Head of caudate nucleus (tissue), 42 donors: ENCODE data around the gene TENM4.
A peak's percentile ranks its signal among the peaks of the same experiment; 100 is the strongest.

ENCODE experiments used
- DNase-seq, 42 donors: peaks; one replicate each; pipeline versions ENCODE4 v3.0.0 to v3.0.0-alpha.2; 2020 to 2021; ENCODE audit warnings: mixed read lengths in 7 of 42
- intact Hi-C: fragments of 100-400 bp; cut with DNase I; formaldehyde crosslinking; loops from one replicate; pipeline ENCODE4 v1.15.0; 2022

TENM4 gene

GRCh38 chr11:78791964-78792363 is 648.9 kb downstream of the TENM4 start:
- intact Hi-C loops = no loop called here
- no peak for DNase-seq

GRCh38 chr11:78791254-78791653 is 649.6 kb downstream of the TENM4 start:
- no peak for DNase-seq
- intact Hi-C loops = no loop called here

DNA sequence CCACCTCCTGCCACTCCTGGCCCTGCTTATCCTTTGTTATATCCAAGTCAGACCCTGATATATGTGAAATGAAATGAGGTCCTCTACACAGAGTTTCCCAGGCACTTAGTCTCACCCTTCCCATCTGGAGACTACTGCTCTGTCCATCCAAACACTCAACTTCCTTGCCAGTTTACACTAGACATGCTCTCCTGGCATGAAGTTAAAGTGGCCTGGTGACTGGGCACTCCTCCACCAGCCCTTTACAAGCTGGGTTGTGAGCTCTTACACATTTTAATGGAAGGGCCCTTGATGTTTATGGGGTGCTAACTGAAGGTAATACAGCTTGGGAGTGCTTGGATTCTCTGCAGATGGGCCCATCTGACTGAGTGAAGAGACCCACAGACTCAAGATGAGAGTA is 650.0 kb downstream of the TENM4 start:
- DNase-seq = no peak
- intact Hi-C loops = no loop called here

GRCh38 chr11:78789375-78789774 is 651.5 kb downstream of the TENM4 start:
- intact Hi-C loops = no loop called here

GRCh38 chr11:78788533-78788932 is 652.3 kb downstream of the TENM4 start:
- DNase-seq = no peak
- intact Hi-C loops = no loop called here

More at GRCh38 chr11:78789375-78789774, 651.5 kb downstream of the TENM4 start:
- no peak for DNase-seq

DNA sequence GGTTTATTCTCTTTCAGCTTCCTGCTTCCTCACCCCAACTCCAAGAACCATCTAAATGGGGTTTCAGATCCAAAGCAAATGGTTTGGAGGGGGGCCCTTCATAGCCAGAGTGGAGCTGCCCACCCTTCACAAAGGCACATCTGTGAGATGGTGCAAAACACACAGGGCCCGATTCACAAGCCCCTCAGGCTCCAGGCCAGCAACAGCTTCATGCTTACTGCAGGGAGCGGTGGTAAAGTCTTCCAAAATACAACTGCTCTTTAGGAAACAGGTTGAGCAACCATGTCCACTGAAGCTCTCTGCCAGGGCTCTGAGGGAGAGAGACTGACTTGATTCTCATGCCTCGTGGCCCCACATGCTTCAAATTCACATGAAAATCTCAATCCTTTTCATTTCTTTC is 653.1 kb downstream of the TENM4 start:
- intact Hi-C loops = no loop called here
- DNase-seq = peak in 10 of 42 donors; percentile 10 to 49 (median 38)

GRCh38 chr11:78786746-78787145 is 654.1 kb downstream of the TENM4 start:
- intact Hi-C loops = no loop called here
- no peak for DNase-seq

DNA sequence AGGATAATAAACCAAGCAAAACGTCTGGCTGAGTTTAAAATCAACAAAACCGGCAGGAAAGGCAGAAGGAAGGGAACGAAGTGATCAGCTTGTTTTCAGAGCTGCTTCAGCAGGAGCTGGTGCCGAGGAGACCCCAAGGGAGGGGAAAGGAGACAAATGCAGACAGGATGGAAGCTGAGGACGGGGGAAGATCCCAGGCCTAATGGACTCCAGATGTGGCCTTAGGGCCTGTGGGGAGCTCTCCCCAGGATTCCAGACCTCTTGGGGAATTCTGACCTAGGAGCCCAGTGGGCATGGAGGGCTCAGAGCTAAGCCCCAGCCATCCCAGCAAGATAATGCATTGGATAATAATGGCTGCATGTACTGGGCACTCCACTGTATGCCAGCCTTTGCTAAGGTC is 654.7 kb downstream of the TENM4 start:
- no peak for DNase-seq
- intact Hi-C loops = no loop called here

DNA sequence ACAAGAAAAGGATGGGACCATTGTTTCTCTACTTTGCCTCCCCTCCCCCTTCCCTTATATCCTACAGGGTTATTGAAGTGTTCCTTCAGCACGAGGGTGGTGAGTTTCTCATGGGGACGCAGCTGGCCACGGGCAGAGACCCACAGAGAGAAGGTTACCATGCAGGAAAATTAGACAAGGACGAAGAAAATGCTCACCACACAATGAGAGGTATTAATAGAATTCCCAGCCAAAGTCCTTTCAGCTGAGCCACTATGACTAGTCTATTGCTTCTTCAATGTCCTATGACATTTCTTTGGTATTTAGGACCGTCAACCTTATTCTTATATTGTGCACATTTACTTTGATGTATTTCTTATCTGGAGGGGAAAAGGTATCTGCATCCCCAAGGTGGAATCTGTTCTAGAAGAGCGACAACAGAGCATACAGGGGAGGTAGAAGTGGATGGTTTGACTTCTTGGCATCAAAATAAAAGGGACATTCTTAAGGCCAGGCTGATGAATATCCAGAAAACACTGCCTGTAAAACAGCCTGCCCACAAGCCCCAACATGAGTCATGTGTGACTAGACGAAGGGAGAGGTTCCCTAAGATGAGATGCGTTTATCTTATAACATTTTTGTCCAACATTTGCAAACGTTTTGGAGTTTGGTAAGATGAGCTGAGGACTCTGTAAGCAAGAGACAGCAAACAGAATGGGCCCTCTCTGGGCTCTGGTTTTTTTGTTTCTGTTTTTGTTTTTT is 656.3 kb downstream of the TENM4 start:
- intact Hi-C loops = no loop called here
- no peak for DNase-seq

GRCh38 chr11:78783846-78784245 is 657.0 kb downstream of the TENM4 start:
- no peak for DNase-seq
- intact Hi-C loops = no loop called here

DNA sequence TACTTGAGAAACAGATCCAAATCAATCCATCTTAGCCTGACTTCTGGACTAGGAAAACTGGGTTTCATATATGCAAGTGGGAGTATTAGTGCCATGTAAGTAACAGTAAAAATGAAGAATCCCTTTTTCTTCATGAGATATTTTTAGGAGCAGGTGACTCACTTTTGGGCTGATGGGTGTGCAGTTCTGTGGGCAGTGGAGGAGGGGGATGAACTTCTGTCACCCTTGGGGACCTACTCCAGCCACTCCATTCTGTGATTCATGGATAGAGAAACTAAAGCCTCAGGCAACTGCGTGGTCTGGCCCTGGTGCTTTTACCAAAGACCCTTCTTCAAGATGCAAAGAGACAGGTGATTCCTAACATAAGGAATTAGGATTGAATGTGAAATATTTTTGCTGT is 657.5 kb downstream of the TENM4 start:
- intact Hi-C loops = no loop called here
- peak in 22 of 42 donors; percentile 5 to 66 (median 35) for DNase-seq

GRCh38 chr11:78782725-78783124 is 658.1 kb downstream of the TENM4 start:
- no peak for DNase-seq

DNA sequence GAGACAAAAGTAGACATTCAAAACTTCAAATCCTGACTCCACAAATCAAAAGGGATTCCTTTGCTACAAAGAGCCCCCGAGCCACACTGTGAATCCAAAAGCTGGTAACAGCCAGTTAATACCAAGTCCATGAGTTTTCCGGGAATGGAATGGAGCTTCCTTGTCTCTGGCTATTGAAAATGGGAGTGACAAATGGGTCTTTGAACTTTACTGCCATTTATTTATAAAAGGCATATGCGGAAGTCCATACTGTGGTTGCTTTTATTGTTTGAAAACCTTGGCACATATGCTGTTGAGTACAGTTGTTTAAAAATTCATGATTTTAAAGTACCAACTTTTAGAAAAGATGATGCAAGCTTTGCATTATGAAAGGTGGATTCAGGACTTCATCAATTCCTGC is 659.9 kb downstream of the TENM4 start:
- DNase-seq = no peak
- intact Hi-C loops = no loop called here

More at GRCh38 chr11:78782725-78783124, 658.1 kb downstream of the TENM4 start:
- intact Hi-C loops = no loop called here

DNA sequence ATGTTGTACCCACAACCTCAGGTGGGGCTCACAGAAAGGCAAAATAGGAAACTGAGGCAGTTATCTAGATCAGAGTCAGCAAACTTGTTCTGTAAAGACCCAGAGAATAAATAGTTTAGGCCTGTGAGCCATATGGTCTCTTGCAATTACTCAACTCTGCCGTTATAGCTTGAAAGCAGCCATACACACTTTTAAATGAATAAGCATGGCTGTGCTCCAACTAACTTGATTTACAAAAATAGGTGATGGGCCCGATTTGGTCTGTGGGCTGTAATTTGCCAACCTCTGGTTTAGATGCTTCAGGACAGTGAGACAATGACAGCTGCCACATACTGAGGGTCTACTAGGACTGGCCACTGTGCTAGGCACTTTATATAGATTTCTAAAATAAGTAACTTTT is 667.3 kb downstream of the TENM4 start:
- DNase-seq = no peak
- intact Hi-C loops = no loop called here

DNA sequence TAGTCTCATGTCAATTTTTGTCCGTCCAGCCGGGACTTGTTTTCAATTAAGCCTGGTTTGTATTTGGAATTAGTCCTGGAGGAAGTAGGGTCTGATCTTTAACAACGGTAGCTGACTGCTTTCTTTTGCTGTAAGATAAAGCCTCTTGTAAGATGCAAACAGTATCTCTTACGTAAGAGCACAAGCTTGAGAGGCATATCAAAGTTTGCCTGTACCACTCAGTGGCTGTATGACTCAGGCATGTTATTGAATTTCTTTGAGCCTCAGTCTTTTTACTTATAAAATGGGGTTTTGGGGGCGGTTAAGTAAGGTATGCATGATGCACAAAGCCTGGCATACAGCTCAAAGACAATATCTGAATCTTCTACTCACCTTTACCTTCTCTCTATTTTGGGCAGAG is 667.8 kb downstream of the TENM4 start:
- peak in 1 of 42 donors; percentile 13 for DNase-seq
- intact Hi-C loops = no loop called here

- intact Hi-C loops = no loop called here
- DNase-seq = no peak
Measured at GRCh38 chr11:78772186-78772585, 668.6 kb downstream of the TENM4 start.

DNA sequence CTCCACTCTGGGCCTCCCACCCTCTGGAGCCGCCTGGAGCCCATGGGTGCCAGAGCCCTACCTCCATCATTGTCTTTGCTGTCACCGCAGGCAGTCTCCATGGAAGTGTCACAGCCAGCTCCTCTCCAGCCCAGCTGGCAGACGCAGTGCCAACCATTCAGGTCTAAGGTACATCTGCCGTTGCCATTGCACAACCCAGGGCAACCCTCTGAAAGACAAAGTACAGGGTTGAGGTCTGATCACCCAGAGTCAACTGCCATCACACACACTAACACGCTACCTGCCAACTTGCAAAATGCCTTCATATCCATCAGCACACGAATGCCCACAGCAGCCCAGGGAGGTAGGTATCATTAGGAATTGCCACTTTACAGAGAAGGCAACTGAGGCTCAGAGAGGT is 669.9 kb downstream of the TENM4 start:
- intact Hi-C loops = no loop called here
- no peak for DNase-seq

DNA sequence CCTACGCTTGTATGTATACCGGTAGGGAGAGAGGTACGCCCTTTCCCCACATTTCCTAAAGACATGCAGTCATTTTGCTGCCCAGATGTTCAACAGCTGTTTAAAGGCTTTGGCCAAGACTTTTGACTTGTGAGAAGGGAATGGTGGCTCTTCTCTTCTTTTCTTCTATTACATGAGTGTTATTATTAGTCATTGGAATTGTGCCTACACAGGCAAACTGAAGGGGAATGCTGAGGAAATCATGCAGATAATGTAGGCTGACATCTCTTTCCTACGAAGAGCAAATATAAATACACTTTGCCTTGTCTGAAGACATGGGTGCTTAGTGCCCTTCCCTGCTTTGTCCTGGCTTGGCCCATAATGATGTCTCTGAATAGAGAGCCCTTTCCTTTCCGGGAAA is 671.9 kb downstream of the TENM4 start:
- no peak for DNase-seq
- intact Hi-C loops = no loop called here

GRCh38 chr11:78768345-78768744 is 672.5 kb downstream of the TENM4 start:
- no peak for DNase-seq
- intact Hi-C loops = no loop called here

DNA sequence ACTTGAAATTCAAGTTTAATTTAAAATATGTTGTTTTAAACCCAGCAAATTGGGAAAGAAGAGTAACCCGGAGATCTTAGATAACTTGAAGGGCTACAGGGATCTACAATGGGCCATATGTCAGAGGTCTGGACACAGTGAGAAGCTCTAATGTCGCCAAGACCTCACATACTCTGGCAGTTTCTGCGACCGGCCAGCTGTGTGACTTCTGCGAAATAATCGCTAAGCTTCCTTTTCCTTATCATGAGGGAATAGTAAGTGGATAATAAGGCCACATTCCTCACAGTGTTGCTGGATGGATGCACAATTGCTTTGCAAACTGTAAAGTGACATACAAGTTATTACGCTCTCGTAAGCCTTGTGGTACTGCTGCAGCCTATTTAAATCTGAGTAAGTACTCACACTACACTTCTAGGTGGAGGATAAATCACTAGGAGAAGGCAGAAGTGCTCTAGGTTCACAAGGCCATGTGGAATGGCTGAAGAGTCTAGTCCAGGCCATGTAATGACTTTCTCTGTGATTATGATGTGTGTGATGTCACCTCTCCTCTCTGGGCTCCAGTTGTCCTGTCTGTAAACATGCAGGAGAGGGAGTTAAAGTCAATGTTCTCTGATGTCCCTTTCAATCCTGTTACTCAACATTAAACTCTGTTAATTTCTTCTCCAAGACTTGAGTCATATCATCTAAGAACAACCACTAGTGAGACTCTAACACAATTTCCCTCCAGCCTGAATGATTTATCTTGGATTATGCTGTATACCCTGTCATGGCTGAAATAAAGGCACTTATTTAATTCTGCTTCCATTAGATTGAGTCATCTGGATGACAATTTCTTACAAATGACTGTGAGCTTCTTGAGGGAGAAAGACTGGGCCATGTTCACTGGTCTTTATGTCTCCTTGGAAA is 673.5 kb downstream of the TENM4 start:
- DNase-seq = no peak
- intact Hi-C loops = no loop called here
